Ectodermal cell (in vitro differentiated cells): ENCODE data around the gene STPG2.
"Not testable (repeated sequence)": the region's sequence is repeated elsewhere in the genome, so short reads cannot be mapped to it uniquely, and the experiment has no call there.

ENCODE experiments used
- H3K27ac ChIP-seq: 2 replicates; pipeline ENCODE4 v1.7.0; 2013; ENCODE audit warnings: mild to moderate bottlenecking, low read depth, low read length; ENCODE audit not compliant: insufficient read depth, poor library complexity, severe bottlenecking
- H3K27me3 ChIP-seq: 2 replicates; pipeline ENCODE4 v1.7.0; 2013; ENCODE audit warnings: mild to moderate bottlenecking, low read length; ENCODE audit not compliant: insufficient read depth, control insufficient read depth, poor library complexity, severe bottlenecking
- H3K36me3 ChIP-seq: one replicate; pipeline ENCODE4 v1.7.0; 2013; ENCODE audit warnings: low read length; ENCODE audit not compliant: control insufficient read depth, insufficient read depth
- H3K4me1 ChIP-seq: one replicate; pipeline ENCODE4 v1.7.0; 2013; ENCODE audit warnings: low read length; ENCODE audit not compliant: control insufficient read depth, insufficient read depth
- H3K4me3 ChIP-seq: 2 replicates; pipeline ENCODE4 v1.7.0; 2013; ENCODE audit warnings: low read depth, low read length, control low read depth; ENCODE audit not compliant: insufficient read depth
- H3K9me3 ChIP-seq: 2 replicates; pipeline ENCODE4 v1.7.0; 2013; ENCODE audit warnings: mild to moderate bottlenecking, low read length, moderate library complexity; ENCODE audit not compliant: control insufficient read depth
- WGBS, 2 experiments: methylation state at CpG; one replicate each; pipeline ENCODE4 v1.1.7; 2013; ENCODE audit warnings: missing lambda C conversion rate in 2 of 2; 5-methylcytosine and 5-hydroxymethylcytosine counted together

The STPG2 gene

GRCh38 chr4:97664741-97665140 is 478.5 kb downstream of the STPG2 start:
- Histone ChIP-seq H3K4me3 (no peak overlapping the region), H3K27me3 (no peaks in the 10 kb centered on the region), H3K4me1 (no peaks in the 10 kb centered on the region), H3K9me3 (no peaks in the 10 kb centered on the region), H3K27ac (no peak overlapping the region), H3K36me3 (no peaks in the 10 kb centered on the region)
- whole genome bisulfite sequencing, 2 experiments = 94 to 97% methylated on average over 5 of the region's 5 CpGs

- Histone ChIP-seq H3K36me3 (no peaks in the 10 kb centered on the region), H3K9me3 (no peaks in the 10 kb centered on the region), H3K27ac (no peak overlapping the region), H3K27me3 (no peaks in the 10 kb centered on the region), H3K4me3 (no peak overlapping the region), H3K4me1 (no peaks in the 10 kb centered on the region)
- 82 to 91% methylated on average over 2 of the region's 2 CpGs for whole genome bisulfite sequencing, 2 experiments
Observed at GRCh38 chr4:97662133-97662532, 481.1 kb downstream of the STPG2 start.

GRCh38 chr4:97656044-97656720 is 487.1 kb downstream of the STPG2 start:
- Histone ChIP-seq H3K9me3 (no peaks in the 10 kb centered on the region), H3K36me3 (no peaks in the 10 kb centered on the region), H3K4me3 (no peak overlapping the region), H3K4me1 (no peaks in the 10 kb centered on the region), H3K27ac (no peak overlapping the region), H3K27me3 (no peaks in the 10 kb centered on the region)
- 92 to 100% methylated on average over 1 of the region's 3 CpGs for whole genome bisulfite sequencing, 2 experiments

- Histone ChIP-seq H3K27ac (no peak overlapping the region), H3K36me3 (no peaks in the 10 kb centered on the region), H3K4me3 (no peak overlapping the region), H3K4me1 (no peaks in the 10 kb centered on the region), H3K9me3 (no peaks in the 10 kb centered on the region), H3K27me3 (no peaks in the 10 kb centered on the region)
- 85 to 91% methylated on average over 2 of the region's 2 CpGs for WGBS, 2 experiments
Observed at GRCh38 chr4:97653701-97654100, 489.6 kb downstream of the STPG2 start.

GRCh38 chr4:97646997-97647396 is 496.3 kb downstream of the STPG2 start:
- Histone ChIP-seq H3K27ac (no peak overlapping the region), H3K4me3 (no peak overlapping the region), H3K36me3 (no peaks in the 10 kb centered on the region), H3K4me1 (no peaks in the 10 kb centered on the region), H3K27me3 (no peaks in the 10 kb centered on the region), H3K9me3 (no peaks in the 10 kb centered on the region)

GRCh38 chr4:97645071-97645821 is 498.0 kb downstream of the STPG2 start:
- 90 to 95% methylated on average over 2 of the region's 2 CpGs for WGBS, 2 experiments
- Histone ChIP-seq H3K9me3 (no peaks in the 10 kb centered on the region), H3K27me3 (no peaks in the 10 kb centered on the region), H3K4me3 (no peak overlapping the region), H3K4me1 (no peaks in the 10 kb centered on the region), H3K27ac (no peak overlapping the region), H3K36me3 (no peaks in the 10 kb centered on the region)

- H3K36me3 ChIP-seq = no peaks in the 10 kb centered on the region
- H3K9me3 ChIP-seq = no peaks in the 10 kb centered on the region
- H3K4me1 ChIP-seq = no peaks in the 10 kb centered on the region
- H3K27ac ChIP-seq = no peak overlapping the region
- H3K4me3 ChIP-seq = no peak overlapping the region
- H3K27me3 ChIP-seq = no peaks in the 10 kb centered on the region
Observed at GRCh38 chr4:97643179-97643578, 500.1 kb downstream of the STPG2 start.

- H3K27ac ChIP-seq = no peak overlapping the region
- H3K4me3 ChIP-seq = no peak overlapping the region
- H3K36me3 ChIP-seq = no peaks in the 10 kb centered on the region
- H3K4me1 ChIP-seq = no peaks in the 10 kb centered on the region
- H3K27me3 ChIP-seq = no peaks in the 10 kb centered on the region
- no peaks in the 10 kb centered on the region for H3K9me3 ChIP-seq
- no CpG with 5 or more reads among the region's 1 CpG for WGBS, 2 experiments
Observed at GRCh38 chr4:97639961-97640360, 503.3 kb downstream of the STPG2 start.

GRCh38 chr4:97633831-97634230 is 509.4 kb downstream of the STPG2 start:
- H3K4me1 ChIP-seq, H3K27me3 ChIP-seq, H3K27ac ChIP-seq, H3K36me3 ChIP-seq, H3K4me3 ChIP-seq, H3K9me3 ChIP-seq: not testable (repeated sequence)
- WGBS, 2 experiments = 72 to 79% methylated on average over 8 of the region's 8 CpGs

GRCh38 chr4:97627750-97628149 is 515.5 kb downstream of the STPG2 start:
- Histone ChIP-seq H3K4me1 (no peaks in the 10 kb centered on the region), H3K27me3 (no peaks in the 10 kb centered on the region), H3K4me3 (no peak overlapping the region), H3K9me3 (no peaks in the 10 kb centered on the region), H3K27ac (no peak overlapping the region), H3K36me3 (no peaks in the 10 kb centered on the region)
- WGBS, 2 experiments = 79 to 87% methylated on average over 4 of the region's 4 CpGs
